Liver (tissue), 9 donors: Measurements from ENCODE around the gene HSP90AB1. TPM values are rescaled to one million over a fixed set of nuclear protein-coding genes. Genes with fewer than 3 reads are reported as not detected.

Experiments used
- DNase-seq: peaks from one replicate; pipeline ENCODE4 v3.0.0-alpha.2; 2017; ENCODE audit warnings: low spot score
- H3K27ac ChIP-seq, 2 donors: one replicate each; pipeline ENCODE4 v1.7.0; 2013; ENCODE audit warnings: inconsistent platforms in 2 of 2, low read length in 2 of 2, control low read depth in 1 of 2, low read depth in 1 of 2, mild to moderate bottlenecking in 1 of 2
- H3K27me3 ChIP-seq, 4 donors: one replicate each; pipeline versions ENCODE4 v1.6.1 to v1.7.0; 2013; ENCODE audit warnings: low read length in 3 of 4, inconsistent platforms in 1 of 4, mild to moderate bottlenecking in 1 of 4, moderate library complexity in 1 of 4; ENCODE audit not compliant: control insufficient read depth in 4 of 4, insufficient read depth in 4 of 4
- H3K36me3 ChIP-seq, 4 donors: one replicate each; pipeline versions ENCODE4 v1.6.1 to v1.7.0; 2013; ENCODE audit warnings: low read length in 3 of 4, mild to moderate bottlenecking in 3 of 4, low read depth in 1 of 4, moderate library complexity in 1 of 4; ENCODE audit not compliant: control insufficient read depth in 4 of 4, insufficient read depth in 3 of 4
- H3K4me1 ChIP-seq, 4 donors: one replicate each; pipeline versions ENCODE4 v1.6.1 to v1.7.0; 2013; ENCODE audit warnings: low read length in 3 of 4, mild to moderate bottlenecking in 3 of 4, moderate library complexity in 1 of 4; ENCODE audit not compliant: control insufficient read depth in 4 of 4, insufficient read depth in 4 of 4
- H3K4me3 ChIP-seq, 3 donors: one replicate each; pipeline versions ENCODE4 v1.6.1 to v1.7.0; 2013; ENCODE audit warnings: low read length in 3 of 3, control low read depth in 1 of 3, low read depth in 1 of 3, mild to moderate bottlenecking in 1 of 3
- H3K9ac ChIP-seq, 2 donors: one replicate each; pipeline ENCODE4 v1.7.0; 2013; ENCODE audit warnings: low read length in 2 of 2, mild to moderate bottlenecking in 2 of 2, moderate library complexity in 2 of 2, control low read depth in 1 of 2, low read depth in 1 of 2
- H3K9me3 ChIP-seq, 4 donors: one replicate each; pipeline versions ENCODE4 v1.6.1 to v1.7.0; 2013; ENCODE audit warnings: low read length in 3 of 4; ENCODE audit not compliant: control insufficient read depth in 4 of 4
- EGR1 ChIP-seq, 2 donors: IDR thresholded peaks; 2 replicates each; pipeline ENCODE4 v1.6.1; 2016 to 2018; ENCODE audit warnings: antibody characterized with exemption in 2 of 2, low read depth in 2 of 2
- FOXA1 ChIP-seq: IDR thresholded peaks from 2 replicates; pipeline ENCODE4 v1.6.1; 2016; ENCODE audit warnings: antibody characterized with exemption
- FOXA2 ChIP-seq: IDR thresholded peaks from 2 replicates; pipeline ENCODE4 v1.6.1; 2016; ENCODE audit warnings: antibody characterized with exemption
- GABPA ChIP-seq, 2 donors: IDR thresholded peaks in 1 of 2; conservative IDR thresholded peaks in 1 of 2; 2 replicates each; pipeline ENCODE4 v1.6.1; 2016; ENCODE audit warnings: antibody characterized with exemption in 2 of 2, mild to moderate bottlenecking in 1 of 2, moderate library complexity in 1 of 2
- HNF4A ChIP-seq, 2 donors: conservative IDR thresholded peaks; 2 replicates each; pipeline ENCODE4 v1.6.1; 2016; ENCODE audit warnings: antibody characterized with exemption in 2 of 2, mild to moderate bottlenecking in 2 of 2
- HNF4G ChIP-seq: IDR thresholded peaks from 2 replicates; pipeline ENCODE4 v1.6.1; 2016; ENCODE audit warnings: antibody characterized with exemption
- JUND ChIP-seq, 2 donors: IDR thresholded peaks; 2 replicates each; pipeline ENCODE4 v1.6.1; 2016; ENCODE audit warnings: antibody characterized with exemption in 2 of 2
- NR2F2 ChIP-seq: IDR thresholded peaks from 2 replicates; pipeline ENCODE4 v1.6.1; 2016; ENCODE audit warnings: antibody characterized with exemption
- RAD21 ChIP-seq, 2 donors: IDR thresholded peaks; 2 replicates each; pipeline ENCODE4 v1.6.1; 2016; ENCODE audit warnings: antibody characterized with exemption in 2 of 2, mild to moderate bottlenecking in 2 of 2
- RXRA ChIP-seq, 2 donors: IDR thresholded peaks; 2 replicates each; pipeline ENCODE4 v1.6.1; 2017 to 2018; ENCODE audit warnings: antibody characterized with exemption in 2 of 2, mild to moderate bottlenecking in 1 of 2
- SP1 ChIP-seq: IDR thresholded peaks from 2 replicates; pipeline ENCODE4 v1.6.1; 2018; ENCODE audit warnings: antibody characterized with exemption, mild to moderate bottlenecking
- TAF1 ChIP-seq: conservative IDR thresholded peaks from 2 replicates; pipeline ENCODE4 v1.6.1; 2016; ENCODE audit warnings: antibody characterized with exemption, mild to moderate bottlenecking
- YY1 ChIP-seq: IDR thresholded peaks from 2 replicates; pipeline ENCODE4 v1.6.1; 2016; ENCODE audit warnings: antibody characterized with exemption, mild to moderate bottlenecking
- WGBS: extraction: QIAGEN DNeasy Blood & Tissue Kit; methylation state at CpG from one replicate; pipeline ENCODE4 v1.1.7; 2013; 5-methylcytosine and 5-hydroxymethylcytosine counted together
- polyA plus RNA-seq, 2 donors: library from polyadenylated mRNA; stranded (reverse) in 1 of 2; unstranded in 1 of 2; fragments of 200-250 nt in 1 of 2; fragments of >200 nt in 1 of 2; fragmentation: Nextera tagmentation in 1 of 2; extraction: Ambion mirVana in 1 of 2; gene quantifications; one replicate each; pipeline versions ENCODE4 v1.2.1 to v1.2.3, GENCODE V29; 2013 to 2015
- total RNA-seq, 2 donors: library from RNA; depleted of rRNA; stranded (reverse); fragments of >200 nt; gene quantifications; one replicate each; pipeline ENCODE4 v1.2.3, GENCODE V29; 2014
- TF ChIP-seq, protein P1 (sequence below): IDR thresholded peaks from 2 replicates; pipeline ENCODE4 v1.6.1; 2016; ENCODE audit warnings: antibody characterized with exemption, mild to moderate bottlenecking
- TF ChIP-seq, protein P2 (sequence below): IDR thresholded peaks from 2 replicates; pipeline ENCODE4 v1.6.1; 2016; ENCODE audit warnings: antibody characterized with exemption
- TF ChIP-seq, protein P3 (sequence below): fragments of 150-350 bp; IDR thresholded peaks from 2 replicates; pipeline ENCODE4 v1.5.1; 2017; ENCODE audit warnings: improper control_type of control experiment, low read depth, low read length; ENCODE audit not compliant: missing input control
- TF ChIP-seq, protein P4 (sequence below): IDR thresholded peaks from 2 replicates; pipeline ENCODE4 v1.6.1; 2016; ENCODE audit warnings: antibody characterized with exemption
- TF ChIP-seq, protein P5 (sequence below): IDR thresholded peaks from 2 replicates; pipeline ENCODE4 v1.6.1; 2016; ENCODE audit warnings: antibody characterized with exemption
- donor health status: healthy.
- donor health status: healthy.
- donor health status: healthy.
- donor health status: healthy.
- donor health status: healthy.

The HSP90AB1 gene
- total and polyA plus RNA-seq, 4 donors = 129 to 281 (median 203) TPM

DNA sequence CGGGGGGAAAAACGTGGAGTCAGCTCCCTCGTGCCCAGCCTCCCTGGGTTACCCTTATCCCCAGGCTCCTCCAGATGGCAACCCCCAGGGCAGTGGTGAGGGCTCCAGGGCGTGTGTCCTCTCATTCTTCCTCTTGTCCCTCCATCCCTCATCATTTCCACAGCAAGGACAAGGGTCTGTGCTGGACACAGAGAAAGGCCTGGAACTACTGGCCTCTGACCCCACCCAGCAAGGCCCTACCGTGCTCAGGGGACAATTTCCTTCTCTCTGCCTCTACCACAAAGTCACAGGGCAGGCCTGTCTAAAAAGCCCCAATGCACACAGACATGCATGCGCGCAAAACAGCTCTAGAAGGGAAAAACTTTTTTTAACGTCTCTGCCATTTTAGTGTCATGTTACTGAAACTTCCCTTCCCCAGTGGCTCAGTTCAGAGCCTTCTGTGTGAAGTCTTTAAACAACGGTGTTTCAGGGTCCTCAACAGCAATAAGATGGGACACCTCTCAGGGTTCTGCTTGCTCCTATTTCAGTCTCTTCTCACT, 11.5 kb downstream of the HSP90AB1 start:
- no peak for DNase-seq
- Histone ChIP-seq H3K27me3 (no peaks in the 10 kb centered on the region), H3K4me1 (peaks cover 7 to 40% (median 24%) of the 10 kb centered on the region in 4 donors), H3K36me3 (peaks cover 0 to 27% (median 21%) of the 10 kb centered on the region in 4 donors), H3K9ac (no peak overlapping the region), H3K27ac (peak overlapping the region in 1 of 2 donors; percentile 50), H3K4me3 (no peak overlapping the region), H3K9me3 (no peaks in the 10 kb centered on the region)
- TF ChIP-seq HNF4G (no peak), FOXA2 (no peak), JUND (IDR thresholded peaks at IDR 0.05) (no peak), GABPA (IDR thresholded peaks at IDR 0.05 in 1 of 2, conservative IDR thresholded peaks at IDR 0.05 in 1 of 2) (no peak), EGR1 (IDR thresholded peaks at IDR 0.05; ENCODE audit: low read depth in 2 of 2) (no peak), RAD21 (IDR thresholded peaks at IDR 0.05) (no peak), FOXA1 (no peak), NR2F2 (no peak), SP1 (no peak), HNF4A (conservative IDR thresholded peaks at IDR 0.05) (no peak), YY1 (no peak), TAF1 (no peak), RXRA (IDR thresholded peaks at IDR 0.05) (no peak)
- TF ChIP-seq, protein P1, sequence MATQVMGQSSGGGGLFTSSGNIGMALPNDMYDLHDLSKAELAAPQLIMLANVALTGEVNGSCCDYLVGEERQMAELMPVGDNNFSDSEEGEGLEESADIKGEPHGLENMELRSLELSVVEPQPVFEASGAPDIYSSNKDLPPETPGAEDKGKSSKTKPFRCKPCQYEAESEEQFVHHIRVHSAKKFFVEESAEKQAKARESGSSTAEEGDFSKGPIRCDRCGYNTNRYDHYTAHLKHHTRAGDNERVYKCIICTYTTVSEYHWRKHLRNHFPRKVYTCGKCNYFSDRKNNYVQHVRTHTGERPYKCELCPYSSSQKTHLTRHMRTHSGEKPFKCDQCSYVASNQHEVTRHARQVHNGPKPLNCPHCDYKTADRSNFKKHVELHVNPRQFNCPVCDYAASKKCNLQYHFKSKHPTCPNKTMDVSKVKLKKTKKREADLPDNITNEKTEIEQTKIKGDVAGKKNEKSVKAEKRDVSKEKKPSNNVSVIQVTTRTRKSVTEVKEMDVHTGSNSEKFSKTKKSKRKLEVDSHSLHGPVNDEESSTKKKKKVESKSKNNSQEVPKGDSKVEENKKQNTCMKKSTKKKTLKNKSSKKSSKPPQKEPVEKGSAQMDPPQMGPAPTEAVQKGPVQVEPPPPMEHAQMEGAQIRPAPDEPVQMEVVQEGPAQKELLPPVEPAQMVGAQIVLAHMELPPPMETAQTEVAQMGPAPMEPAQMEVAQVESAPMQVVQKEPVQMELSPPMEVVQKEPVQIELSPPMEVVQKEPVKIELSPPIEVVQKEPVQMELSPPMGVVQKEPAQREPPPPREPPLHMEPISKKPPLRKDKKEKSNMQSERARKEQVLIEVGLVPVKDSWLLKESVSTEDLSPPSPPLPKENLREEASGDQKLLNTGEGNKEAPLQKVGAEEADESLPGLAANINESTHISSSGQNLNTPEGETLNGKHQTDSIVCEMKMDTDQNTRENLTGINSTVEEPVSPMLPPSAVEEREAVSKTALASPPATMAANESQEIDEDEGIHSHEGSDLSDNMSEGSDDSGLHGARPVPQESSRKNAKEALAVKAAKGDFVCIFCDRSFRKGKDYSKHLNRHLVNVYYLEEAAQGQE = no peak
- TF ChIP-seq, protein P2, sequence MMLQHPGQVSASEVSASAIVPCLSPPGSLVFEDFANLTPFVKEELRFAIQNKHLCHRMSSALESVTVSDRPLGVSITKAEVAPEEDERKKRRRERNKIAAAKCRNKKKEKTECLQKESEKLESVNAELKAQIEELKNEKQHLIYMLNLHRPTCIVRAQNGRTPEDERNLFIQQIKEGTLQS = no peak
- TF ChIP-seq, protein P3, sequence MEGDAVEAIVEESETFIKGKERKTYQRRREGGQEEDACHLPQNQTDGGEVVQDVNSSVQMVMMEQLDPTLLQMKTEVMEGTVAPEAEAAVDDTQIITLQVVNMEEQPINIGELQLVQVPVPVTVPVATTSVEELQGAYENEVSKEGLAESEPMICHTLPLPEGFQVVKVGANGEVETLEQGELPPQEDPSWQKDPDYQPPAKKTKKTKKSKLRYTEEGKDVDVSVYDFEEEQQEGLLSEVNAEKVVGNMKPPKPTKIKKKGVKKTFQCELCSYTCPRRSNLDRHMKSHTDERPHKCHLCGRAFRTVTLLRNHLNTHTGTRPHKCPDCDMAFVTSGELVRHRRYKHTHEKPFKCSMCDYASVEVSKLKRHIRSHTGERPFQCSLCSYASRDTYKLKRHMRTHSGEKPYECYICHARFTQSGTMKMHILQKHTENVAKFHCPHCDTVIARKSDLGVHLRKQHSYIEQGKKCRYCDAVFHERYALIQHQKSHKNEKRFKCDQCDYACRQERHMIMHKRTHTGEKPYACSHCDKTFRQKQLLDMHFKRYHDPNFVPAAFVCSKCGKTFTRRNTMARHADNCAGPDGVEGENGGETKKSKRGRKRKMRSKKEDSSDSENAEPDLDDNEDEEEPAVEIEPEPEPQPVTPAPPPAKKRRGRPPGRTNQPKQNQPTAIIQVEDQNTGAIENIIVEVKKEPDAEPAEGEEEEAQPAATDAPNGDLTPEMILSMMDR = no peak
- TF ChIP-seq, protein P4, sequence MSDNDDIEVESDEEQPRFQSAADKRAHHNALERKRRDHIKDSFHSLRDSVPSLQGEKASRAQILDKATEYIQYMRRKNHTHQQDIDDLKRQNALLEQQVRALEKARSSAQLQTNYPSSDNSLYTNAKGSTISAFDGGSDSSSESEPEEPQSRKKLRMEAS = no peak
- TF ChIP-seq, protein P5, sequence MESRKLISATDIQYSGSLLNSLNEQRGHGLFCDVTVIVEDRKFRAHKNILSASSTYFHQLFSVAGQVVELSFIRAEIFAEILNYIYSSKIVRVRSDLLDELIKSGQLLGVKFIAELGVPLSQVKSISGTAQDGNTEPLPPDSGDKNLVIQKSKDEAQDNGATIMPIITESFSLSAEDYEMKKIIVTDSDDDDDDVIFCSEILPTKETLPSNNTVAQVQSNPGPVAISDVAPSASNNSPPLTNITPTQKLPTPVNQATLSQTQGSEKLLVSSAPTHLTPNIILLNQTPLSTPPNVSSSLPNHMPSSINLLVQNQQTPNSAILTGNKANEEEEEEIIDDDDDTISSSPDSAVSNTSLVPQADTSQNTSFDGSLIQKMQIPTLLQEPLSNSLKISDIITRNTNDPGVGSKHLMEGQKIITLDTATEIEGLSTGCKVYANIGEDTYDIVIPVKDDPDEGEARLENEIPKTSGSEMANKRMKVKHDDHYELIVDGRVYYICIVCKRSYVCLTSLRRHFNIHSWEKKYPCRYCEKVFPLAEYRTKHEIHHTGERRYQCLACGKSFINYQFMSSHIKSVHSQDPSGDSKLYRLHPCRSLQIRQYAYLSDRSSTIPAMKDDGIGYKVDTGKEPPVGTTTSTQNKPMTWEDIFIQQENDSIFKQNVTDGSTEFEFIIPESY = no peak
- 87% methylated on average over 9 of the region's 9 CpGs for WGBS
